Spinal cord (tissue), 10 donors: ENCODE measurements around the gene POFUT2. TPM values are rescaled to one million over a fixed set of nuclear protein-coding genes. Genes with fewer than 3 reads are reported as not detected.

Source experiments
- DNase-seq, 6 donors: peaks; one replicate each; pipeline versions ENCODE4 v3.0.0 to v3.0.0-alpha.2; 2013 to 2015; ENCODE audit warnings: low spot score in 6 of 6, low read depth in 4 of 6
- H3K27ac ChIP-seq: one replicate; pipeline ENCODE4 v1.5.1; 2013; ENCODE audit warnings: low read depth, low read length, control low read depth
- H3K27me3 ChIP-seq: one replicate; pipeline ENCODE4 v1.6.1; 2013; ENCODE audit warnings: low read length; ENCODE audit not compliant: control insufficient read depth, insufficient read depth
- H3K36me3 ChIP-seq: one replicate; pipeline ENCODE4 v1.6.1; 2013; ENCODE audit warnings: low read length; ENCODE audit not compliant: control insufficient read depth, insufficient read depth
- H3K4me1 ChIP-seq: one replicate; pipeline ENCODE4 v1.6.1; 2013; ENCODE audit warnings: low read length; ENCODE audit not compliant: control insufficient read depth, insufficient read depth
- H3K4me3 ChIP-seq: one replicate; pipeline ENCODE4 v1.5.1; 2013; ENCODE audit warnings: low read depth, low read length, control low read depth
- H3K9me3 ChIP-seq: one replicate; pipeline ENCODE4 v1.6.1; 2013; ENCODE audit warnings: low read length; ENCODE audit not compliant: control insufficient read depth, insufficient read depth
- WGBS: methylation state at CpG from one replicate; pipeline ENCODE4 v1.1.5; 2013; ENCODE audit warnings: missing lambda C conversion rate; ENCODE audit not compliant: insufficient coverage; 5-methylcytosine and 5-hydroxymethylcytosine counted together
- long read RNA-seq, 4 donors: transcript quantifications; one replicate each; lab custom pipeline, GENCODE V29; 2026
- polyA plus RNA-seq, 2 donors: library from polyadenylated mRNA; unstranded; fragments of 120-200 nt; gene quantifications; one replicate each; pipeline ENCODE4 v1.2.1, GENCODE V29; 2013; ENCODE audit not compliant: insufficient read length in 2 of 2
- total RNA-seq, 2 donors: library from RNA; depleted of rRNA in 1 of 2; stranded (reverse); fragments of 120-200 nt in 1 of 2; fragments of >200 nt in 1 of 2; gene quantifications; one replicate each; pipeline versions ENCODE4 v1.2.3 to v1.2.4, GENCODE V29; 2013 to 2014
- donor health status: healthy.

POFUT2 gene, protein sequence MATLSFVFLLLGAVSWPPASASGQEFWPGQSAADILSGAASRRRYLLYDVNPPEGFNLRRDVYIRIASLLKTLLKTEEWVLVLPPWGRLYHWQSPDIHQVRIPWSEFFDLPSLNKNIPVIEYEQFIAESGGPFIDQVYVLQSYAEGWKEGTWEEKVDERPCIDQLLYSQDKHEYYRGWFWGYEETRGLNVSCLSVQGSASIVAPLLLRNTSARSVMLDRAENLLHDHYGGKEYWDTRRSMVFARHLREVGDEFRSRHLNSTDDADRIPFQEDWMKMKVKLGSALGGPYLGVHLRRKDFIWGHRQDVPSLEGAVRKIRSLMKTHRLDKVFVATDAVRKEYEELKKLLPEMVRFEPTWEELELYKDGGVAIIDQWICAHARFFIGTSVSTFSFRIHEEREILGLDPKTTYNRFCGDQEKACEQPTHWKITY
- total RNA-seq: 10 to 100 TPM; 19.8 to 31.5 TPM
- polyA plus RNA-seq: 10 to 100 TPM; 35.5 to 36.0 TPM
- long read RNA-seq, donor 1, full-length matches to known transcripts: 8 of 8 reads
- long read RNA-seq, donor 1, partial matches to known transcripts: 0 of 8 reads
- long read RNA-seq, donor 1, other reads (novel, unspliced or antisense): 0 of 8 reads
- long read RNA-seq, donor 2, partial matches to known transcripts: 40 of 50 reads
- long read RNA-seq, donor 2, other reads (novel, unspliced or antisense): 5 of 50 reads
- long read RNA-seq, donor 3, partial matches to known transcripts: 0 of 3 reads
- long read RNA-seq, donor 3, other reads (novel, unspliced or antisense): 0 of 3 reads
- long read RNA-seq, donor 4, full-length matches to known transcripts: 5 of 5 reads
- long read RNA-seq, donor 4, partial matches to known transcripts: 0 of 5 reads
- long read RNA-seq, donor 4, other reads (novel, unspliced or antisense): 0 of 5 reads

DNA sequence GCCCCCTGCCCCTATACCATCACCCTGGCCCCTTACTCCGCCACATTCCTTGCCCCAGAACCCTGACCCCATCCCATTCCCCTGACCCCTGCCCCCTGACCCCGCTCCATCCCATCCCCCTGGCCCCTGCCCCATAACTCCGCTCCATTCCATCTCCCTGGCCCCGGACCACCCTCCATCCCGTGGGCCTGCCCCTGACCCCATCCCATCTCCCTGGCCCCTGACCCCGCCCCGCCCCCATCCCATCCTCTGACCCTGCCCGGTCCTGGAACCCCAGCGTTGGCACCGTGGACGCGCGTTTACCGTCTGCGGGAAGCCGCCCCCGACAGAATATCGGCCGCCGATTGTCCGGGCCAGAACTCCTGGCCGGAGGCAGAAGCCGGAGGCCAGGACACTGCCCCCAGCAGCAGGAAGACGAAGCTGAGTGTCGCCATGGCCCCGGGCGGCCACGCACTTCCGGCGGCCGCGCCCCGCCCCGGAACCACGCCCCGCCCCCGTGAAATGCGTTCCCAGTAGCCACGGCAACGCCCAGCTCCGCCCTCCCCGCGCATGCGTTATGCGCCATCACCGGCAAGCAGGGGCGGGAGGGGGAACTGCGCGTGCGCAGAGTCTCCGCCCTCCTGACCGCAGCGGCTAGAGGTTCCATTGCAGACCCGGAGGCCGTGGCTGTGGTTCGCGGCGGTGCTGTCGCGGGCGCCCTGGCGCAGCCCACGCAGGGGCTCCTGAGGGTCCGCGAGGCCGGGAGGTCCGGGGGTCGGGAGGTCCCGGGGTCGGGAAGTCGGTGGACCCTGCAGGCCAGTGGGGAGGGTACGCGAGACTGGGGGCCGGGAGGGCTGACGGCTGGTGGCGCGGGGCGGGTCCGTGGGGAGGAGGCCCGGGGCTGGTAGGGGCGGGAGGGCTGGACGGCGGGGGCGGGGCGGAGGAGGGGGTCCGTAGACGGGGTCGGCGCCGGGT, at the start of gene POFUT2:
Gene POFUT2, minus strand, starts transcription at position 458 of the 954 bp plus-strand sequence. Its CDS starts 24 bp downstream, at position 434.
- Histone ChIP-seq H3K27ac (peak within 1 kb of the TSS; percentile 61), H3K4me1 (peaks cover 33% of the 10 kb centered on the region), H3K36me3 (peaks cover 47% of the 10 kb centered on the region), H3K4me3 (peak within 1 kb of the TSS; percentile 73), H3K27me3 (no peaks in the 10 kb centered on the region), H3K9me3 (no peaks in the 10 kb centered on the region)
- DNase-seq: peak; percentile 88 to 99 (median 94)
- 0% methylated on average over 77 of the region's 90 CpGs for WGBS

DNA sequence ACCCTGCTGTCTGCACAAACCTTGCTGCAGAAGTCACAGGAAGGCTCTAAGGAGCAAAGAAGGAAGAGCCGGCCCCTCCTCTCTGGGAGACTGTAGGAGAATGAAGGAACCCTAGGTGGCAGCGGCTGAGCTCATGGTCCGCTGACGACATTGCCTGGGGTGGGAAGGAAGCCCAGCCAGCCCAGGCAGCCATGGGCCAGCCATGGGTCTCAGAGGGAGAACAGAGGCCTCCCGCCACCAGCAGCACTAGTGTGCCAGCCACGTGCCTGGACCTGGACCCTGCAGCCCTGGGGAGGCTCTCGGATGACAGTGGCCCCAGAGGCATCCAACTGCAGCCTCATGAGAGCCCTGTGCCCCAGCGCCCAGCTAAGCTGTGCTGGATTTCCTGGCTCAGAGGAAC, 49.2 kb upstream of the POFUT2 start:
- WGBS: 35% methylated on average over 8 of the region's 8 CpGs
- no peaks in the 10 kb centered on the region for H3K27me3 ChIP-seq
- peaks cover 48% of the 10 kb centered on the region for H3K4me1 ChIP-seq
- peak in 2 of 6 donors; percentile 48 for DNase-seq
- H3K4me3 ChIP-seq: no peak overlapping the region
- no peaks in the 10 kb centered on the region for H3K36me3 ChIP-seq
- H3K27ac ChIP-seq: no peak overlapping the region
- H3K9me3 ChIP-seq: no peaks in the 10 kb centered on the region

DNA sequence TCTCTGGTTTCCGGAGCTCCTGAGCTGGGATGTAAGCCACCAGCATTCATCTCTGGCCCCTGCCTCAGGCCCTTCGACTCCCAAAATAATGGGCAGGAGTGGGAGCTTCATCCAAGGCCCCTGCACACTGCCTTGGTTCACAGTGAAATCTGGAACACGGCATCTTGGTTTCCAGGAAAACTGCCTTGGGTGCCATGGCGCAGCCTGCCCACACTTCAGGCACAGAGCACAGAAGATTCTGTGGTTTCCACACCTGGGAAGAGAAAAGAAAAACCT, 48.8 kb upstream of the POFUT2 start:
- no peaks in the 10 kb centered on the region for H3K9me3 ChIP-seq
- H3K36me3 ChIP-seq: no peaks in the 10 kb centered on the region
- H3K27ac ChIP-seq: no peak overlapping the region
- H3K27me3 ChIP-seq: no peaks in the 10 kb centered on the region
- WGBS: 78% methylated on average over 4 of the region's 4 CpGs
- no peak overlapping the region for H3K4me3 ChIP-seq
- peaks cover 51% of the 10 kb centered on the region for H3K4me1 ChIP-seq
- DNase-seq: no peak

DNA sequence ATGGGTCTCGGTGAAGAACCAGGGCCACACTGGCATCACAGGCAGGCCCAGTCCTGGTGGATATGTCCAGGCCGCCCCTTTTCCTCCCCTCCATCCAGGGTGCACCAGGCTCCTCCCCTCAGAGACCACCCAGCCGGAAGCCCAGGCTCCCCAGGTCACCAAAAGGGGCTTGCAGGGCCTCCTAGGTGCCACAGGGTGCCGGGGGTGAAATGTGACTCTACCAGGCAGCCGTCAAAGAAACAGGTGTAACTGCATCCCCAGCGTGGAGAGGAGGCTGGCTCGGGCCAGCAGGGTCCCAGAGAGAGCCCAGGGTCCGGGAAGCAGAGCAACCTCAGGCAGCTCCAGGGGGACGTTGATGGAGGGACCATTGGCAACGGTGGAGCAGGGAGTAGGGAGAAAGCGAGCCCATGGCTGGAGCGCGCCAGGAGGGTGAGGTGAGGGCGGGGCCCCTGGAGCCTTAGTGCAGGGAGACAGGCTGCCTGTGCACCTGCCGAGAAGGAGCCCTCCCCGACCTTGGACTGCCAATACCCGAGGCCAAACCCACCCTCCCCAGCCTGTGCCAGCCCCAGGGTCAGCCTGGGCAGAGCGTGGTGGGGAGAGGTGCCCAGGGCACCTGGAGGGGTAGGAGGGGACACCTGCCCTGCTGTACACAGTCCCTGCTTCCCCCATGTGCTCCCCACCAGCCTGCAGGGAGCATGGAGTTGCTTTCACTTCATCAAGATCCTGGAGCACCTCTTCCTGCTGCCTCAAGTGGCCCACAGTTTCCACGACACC, 48.3 kb upstream of the POFUT2 start:
- Histone ChIP-seq H3K9me3 (no peaks in the 10 kb centered on the region), H3K27me3 (no peaks in the 10 kb centered on the region), H3K27ac (no peak overlapping the region), H3K4me1 (peaks cover 52% of the 10 kb centered on the region), H3K4me3 (no peak overlapping the region), H3K36me3 (no peaks in the 10 kb centered on the region)
- DNase-seq: no peak
- 88% methylated on average over 15 of the region's 19 CpGs for WGBS

DNA sequence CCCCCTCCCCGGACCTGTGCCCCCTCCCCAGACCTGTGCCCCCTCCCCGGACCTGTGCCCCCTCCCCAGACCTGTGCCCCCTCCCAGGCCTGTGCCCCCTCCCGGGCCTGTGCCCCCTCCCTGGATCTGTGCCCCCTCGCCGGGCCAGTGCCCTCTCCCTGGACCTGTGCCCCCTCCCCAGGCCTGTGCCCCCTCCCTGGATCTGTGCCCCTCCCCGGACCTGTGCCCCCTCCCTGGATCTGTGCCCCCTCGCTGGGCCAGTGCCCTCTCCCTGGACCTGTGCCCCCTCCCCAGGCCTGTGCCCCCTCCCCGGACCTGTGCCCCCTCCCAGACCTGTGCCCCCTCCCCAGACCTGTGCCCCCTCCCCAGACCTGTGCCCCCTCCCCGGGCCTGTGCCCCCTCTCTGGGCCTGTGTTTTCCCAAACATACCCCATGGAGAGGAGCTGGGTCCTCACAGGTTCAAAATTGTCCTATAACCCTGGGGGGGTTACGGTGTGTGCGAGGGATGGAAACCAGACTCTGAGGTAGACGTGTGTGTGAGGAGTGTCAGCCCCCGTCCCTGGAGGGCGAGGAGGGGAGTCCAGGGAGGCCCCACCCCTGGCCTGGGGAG, 47.6 kb upstream of the POFUT2 start:
- Histone ChIP-seq H3K4me3 (no peak overlapping the region), H3K9me3 (no peaks in the 10 kb centered on the region), H3K27ac (no peak overlapping the region), H3K36me3 (no peaks in the 10 kb centered on the region), H3K4me1 (peaks cover 59% of the 10 kb centered on the region), H3K27me3 (no peaks in the 10 kb centered on the region)
- no peak for DNase-seq
- WGBS: 100% methylated on average over 2 of the region's 14 CpGs

DNA sequence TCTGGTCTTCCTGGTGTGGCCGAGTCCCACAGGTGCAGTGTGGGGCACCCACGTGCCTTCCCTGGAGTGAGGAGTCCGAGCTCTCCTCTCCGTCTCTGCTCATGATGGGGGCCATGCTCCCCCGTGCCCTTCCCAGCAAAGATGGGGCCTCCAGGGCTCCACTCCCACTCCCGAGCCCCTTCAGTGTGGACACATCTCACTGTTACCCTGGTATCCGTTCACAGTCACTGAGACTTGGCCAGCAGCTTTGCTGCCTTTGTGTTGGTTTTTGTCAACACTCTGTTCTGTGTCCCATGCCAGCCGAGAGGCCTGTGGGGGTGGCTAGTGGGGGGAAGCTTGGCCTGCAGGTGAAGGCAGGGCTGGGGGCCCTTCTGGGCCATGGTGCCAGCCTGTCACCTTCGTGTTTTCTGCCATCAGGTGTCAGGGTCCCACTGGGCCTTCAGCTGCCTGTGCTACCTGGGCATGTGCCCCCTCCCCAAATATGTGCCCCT, 46.9 kb upstream of the POFUT2 start:
- no peaks in the 10 kb centered on the region for H3K36me3 ChIP-seq
- H3K9me3 ChIP-seq: no peaks in the 10 kb centered on the region
- H3K4me1 ChIP-seq: peaks cover 65% of the 10 kb centered on the region
- no peak overlapping the region for H3K4me3 ChIP-seq
- H3K27ac ChIP-seq: no peak overlapping the region
- WGBS: 65% methylated on average over 9 of the region's 9 CpGs
- no peaks in the 10 kb centered on the region for H3K27me3 ChIP-seq
- DNase-seq: peak in 1 of 6 donors; percentile 49

DNA sequence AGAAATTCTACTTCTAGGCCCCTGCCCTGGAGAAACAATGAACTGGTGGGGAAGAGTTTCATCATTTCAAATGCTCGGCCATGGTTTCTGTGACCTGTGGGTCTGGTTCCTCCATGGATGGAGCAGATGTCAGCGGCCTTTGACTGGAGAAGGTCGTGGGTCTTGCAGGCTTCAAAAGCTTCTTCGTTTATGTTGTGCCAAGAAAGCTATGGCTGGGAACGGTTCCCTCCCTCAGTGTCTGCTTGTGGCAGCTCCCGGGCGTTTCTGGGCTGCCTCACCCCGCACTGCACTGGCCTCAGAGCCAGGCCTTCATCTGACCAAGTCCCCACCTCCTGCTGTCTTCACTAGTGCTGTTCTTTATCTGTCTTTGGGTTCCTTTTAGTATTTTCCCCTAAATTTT, 46.4 kb upstream of the POFUT2 start:
- WGBS: 69% methylated on average over 8 of the region's 8 CpGs
- no peak for DNase-seq
- H3K9me3 ChIP-seq: no peaks in the 10 kb centered on the region

DNA sequence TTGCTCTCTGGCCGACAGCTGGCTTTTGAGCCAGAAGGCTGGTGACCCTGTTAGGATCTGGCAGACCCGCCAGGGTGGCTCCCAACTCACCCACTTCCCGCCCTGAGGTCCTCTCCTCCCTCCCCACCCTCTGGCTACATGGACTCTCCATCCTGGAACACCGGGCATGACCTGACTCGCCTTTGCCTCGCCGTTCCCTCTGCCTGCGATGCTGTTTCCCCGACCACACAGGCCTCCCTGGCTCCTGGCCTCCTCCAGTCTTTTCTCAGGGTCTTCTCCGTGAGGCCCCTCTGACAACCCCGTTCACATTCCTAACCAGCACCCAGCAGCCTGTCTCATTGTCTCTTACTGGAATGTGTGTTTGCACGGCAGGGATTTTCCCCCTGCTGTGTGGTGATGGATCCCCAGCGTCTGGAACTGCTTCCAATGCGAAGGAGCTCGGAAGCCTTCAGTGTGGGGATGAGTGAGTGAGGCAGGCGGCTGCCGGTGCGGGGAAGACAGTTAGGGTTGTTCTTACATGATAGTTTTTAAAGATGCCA, 46.0 kb upstream of the POFUT2 start:
- 59% methylated on average over 10 of the region's 18 CpGs for WGBS
- Histone ChIP-seq H3K9me3 (no peaks in the 10 kb centered on the region), H3K27ac (no peak overlapping the region), H3K4me1 (peaks cover 75% of the 10 kb centered on the region), H3K4me3 (no peak overlapping the region), H3K36me3 (no peaks in the 10 kb centered on the region), H3K27me3 (no peaks in the 10 kb centered on the region)
- DNase-seq: peak in 1 of 6 donors; percentile 87

More for the DNA sequence above, 46.4 kb upstream of the POFUT2 start:
- no peaks in the 10 kb centered on the region for H3K36me3 ChIP-seq
- no peak overlapping the region for H3K4me3 ChIP-seq
- no peaks in the 10 kb centered on the region for H3K27me3 ChIP-seq
- H3K4me1 ChIP-seq: peaks cover 70% of the 10 kb centered on the region
- H3K27ac ChIP-seq: no peak overlapping the region
